Renal cortex interstitium (tissue), 11 donors: ENCODE measurements around the gene AGO3. TPM values are rescaled to one million over a fixed set of nuclear protein-coding genes. Genes with fewer than 3 reads are reported as not detected.

Source experiments
- DNase-seq, 11 donors: peaks; one replicate each; pipeline ENCODE4 v3.0.0-alpha.2; 2013; ENCODE audit warnings: low read depth in 9 of 11, low spot score in 4 of 11; ENCODE audit errors: extremely low read depth in 1 of 11
- polyA plus RNA-seq, 3 donors: library from polyadenylated mRNA; unstranded; fragments of 120-200 nt; gene quantifications; one replicate each; pipeline ENCODE4 v1.2.1, GENCODE V29; 2013; ENCODE audit not compliant: insufficient read length in 3 of 3

Gene AGO3
- polyA plus RNA-seq, 3 donors: 11.6 to 13.8 (median 11.8) TPM

GRCh38 chr1:36053978-36054377 is 123.1 kb downstream of the AGO3 start:
- no peak for DNase-seq

GRCh38 chr1:36055706-36056105 is 124.8 kb downstream of the AGO3 start:
- no peak for DNase-seq

- no peak for DNase-seq
Observed at GRCh38 chr1:36062315-36062714, 131.4 kb downstream of the AGO3 start.

GRCh38 chr1:36067871-36068270 is 137.0 kb downstream of the AGO3 start:
- no peak for DNase-seq

- no peak for DNase-seq
Observed at GRCh38 chr1:36068866-36069265, 138.0 kb downstream of the AGO3 start.

GRCh38 chr1:36070349-36070748 is 139.4 kb downstream of the AGO3 start:
- DNase-seq: no peak

- DNase-seq: no peak
Observed at GRCh38 chr1:36076979-36077573, 146.2 kb downstream of the AGO3 start.

- DNase-seq: no peak
Observed at GRCh38 chr1:36080236-36080635, 149.3 kb downstream of the AGO3 start.

- DNase-seq: no peak
Observed at GRCh38 chr1:36080801-36081200, 149.9 kb downstream of the AGO3 start.

- DNase-seq: no peak
Observed at GRCh38 chr1:36081926-36082485, 151.1 kb downstream of the AGO3 start.

GRCh38 chr1:36083219-36083618 is 152.3 kb downstream of the AGO3 start:
- no peak for DNase-seq

- peak; percentile 60 to 84 (median 77) for DNase-seq
Observed at GRCh38 chr1:36083635-36084496, 153.0 kb downstream of the AGO3 start, which contains the start of gene TEKT2. Gene TEKT2 (plus strand): TSS chr1:36084094. CDS start chr1:36084922, 828 bp downstream.

- peak in 3 of 11 donors; percentile 13 to 24 (median 23) for DNase-seq
Observed at GRCh38 chr1:36084497-36085115, 153.7 kb downstream of the AGO3 start.

GRCh38 chr1:36085126-36085525 is 154.2 kb downstream of the AGO3 start:
- DNase-seq: no peak

- no peak for DNase-seq
Observed at GRCh38 chr1:36085686-36086526, 155.0 kb downstream of the AGO3 start.

GRCh38 chr1:36086529-36087232 is 155.8 kb downstream of the AGO3 start:
- no peak for DNase-seq

- DNase-seq: no peak
Observed at GRCh38 chr1:36087233-36088123, 156.6 kb downstream of the AGO3 start.
